ENCODE results near the gene GSG1.

GSG1 gene

GRCh38 chr12:13117029-13117428 lies 13.6 kb upstream of the GSG1 start:
- DNase-seq, result no peak

DNA sequence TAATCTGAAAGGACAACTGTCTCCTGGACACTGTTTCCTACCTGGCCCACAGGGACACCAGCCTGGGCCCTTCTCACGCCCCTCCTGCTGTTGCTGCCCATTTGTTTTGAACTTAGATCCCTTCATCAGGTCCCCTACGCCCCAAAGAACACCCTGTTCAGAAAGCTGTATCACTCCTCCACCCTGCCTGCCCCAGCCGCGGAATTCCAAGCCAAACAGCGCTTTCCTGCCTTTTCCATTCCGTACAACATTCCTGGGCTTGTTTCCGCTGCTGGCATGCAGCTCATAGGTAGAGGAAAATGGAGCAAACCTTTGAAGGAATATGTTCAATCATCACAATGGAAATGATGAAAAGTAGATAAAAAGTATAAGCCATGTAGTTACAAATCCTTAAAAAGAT lies 12.8 kb upstream of the GSG1 start:
- DNase-seq, result no peak

- no peak for DNase-seq
Measured at GRCh38 chr12:13114251-13115052, 11.0 kb upstream of the GSG1 start.

GRCh38 chr12:13112968-13113367 lies 9.5 kb upstream of the GSG1 start:
- no peak for DNase-seq

DNA sequence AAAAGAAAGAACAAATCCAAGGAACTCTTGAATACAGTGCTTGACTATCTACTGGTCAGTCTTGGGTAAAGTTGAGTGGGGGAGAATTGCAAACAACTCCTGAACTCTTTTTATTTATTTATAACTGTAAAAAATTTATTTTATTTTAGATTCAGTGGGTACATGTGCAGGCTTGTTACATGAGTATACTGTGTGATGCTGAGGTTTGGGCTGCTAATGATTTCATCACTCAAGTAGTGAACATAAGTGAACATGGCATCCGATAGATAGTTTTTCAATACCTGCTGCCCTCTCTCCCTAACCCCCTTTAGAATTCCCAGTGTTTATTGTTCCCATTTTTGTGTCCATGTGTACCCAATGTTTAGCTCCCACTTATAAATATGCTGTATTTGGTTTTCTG lies 3.2 kb upstream of the GSG1 start:
- no peak for DNase-seq

DNA sequence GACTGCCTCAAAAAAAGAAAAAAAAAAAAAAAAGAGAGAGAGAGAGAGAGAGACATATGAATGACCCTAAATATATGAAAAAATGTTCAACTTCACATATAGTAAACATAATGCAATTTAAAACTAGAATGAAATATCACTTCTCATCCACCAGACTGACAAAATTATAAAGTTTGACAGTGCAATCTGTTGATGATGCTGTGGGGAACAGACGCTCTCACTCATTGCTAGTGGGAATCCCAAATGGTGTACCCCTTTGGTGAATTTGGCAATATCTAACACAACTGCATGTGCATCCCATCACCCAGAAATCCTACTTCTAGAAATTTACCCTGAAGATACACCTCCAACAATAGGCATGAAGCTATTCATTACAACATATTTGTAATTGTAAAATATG lies 2.3 kb upstream of the GSG1 start:
- no peak for DNase-seq

GRCh38 chr12:13104409-13104808 lies 942 bp upstream of the GSG1 start:
- no peak for DNase-seq

- DNase-seq, result peak; percentile 12
Measured at GRCh38 chr12:13102461-13103195, 839 bp downstream of the GSG1 start.

GRCh38 chr12:13101821-13102375 lies 1.6 kb downstream of the GSG1 start:
- peak; percentile 62 for DNase-seq

DNA sequence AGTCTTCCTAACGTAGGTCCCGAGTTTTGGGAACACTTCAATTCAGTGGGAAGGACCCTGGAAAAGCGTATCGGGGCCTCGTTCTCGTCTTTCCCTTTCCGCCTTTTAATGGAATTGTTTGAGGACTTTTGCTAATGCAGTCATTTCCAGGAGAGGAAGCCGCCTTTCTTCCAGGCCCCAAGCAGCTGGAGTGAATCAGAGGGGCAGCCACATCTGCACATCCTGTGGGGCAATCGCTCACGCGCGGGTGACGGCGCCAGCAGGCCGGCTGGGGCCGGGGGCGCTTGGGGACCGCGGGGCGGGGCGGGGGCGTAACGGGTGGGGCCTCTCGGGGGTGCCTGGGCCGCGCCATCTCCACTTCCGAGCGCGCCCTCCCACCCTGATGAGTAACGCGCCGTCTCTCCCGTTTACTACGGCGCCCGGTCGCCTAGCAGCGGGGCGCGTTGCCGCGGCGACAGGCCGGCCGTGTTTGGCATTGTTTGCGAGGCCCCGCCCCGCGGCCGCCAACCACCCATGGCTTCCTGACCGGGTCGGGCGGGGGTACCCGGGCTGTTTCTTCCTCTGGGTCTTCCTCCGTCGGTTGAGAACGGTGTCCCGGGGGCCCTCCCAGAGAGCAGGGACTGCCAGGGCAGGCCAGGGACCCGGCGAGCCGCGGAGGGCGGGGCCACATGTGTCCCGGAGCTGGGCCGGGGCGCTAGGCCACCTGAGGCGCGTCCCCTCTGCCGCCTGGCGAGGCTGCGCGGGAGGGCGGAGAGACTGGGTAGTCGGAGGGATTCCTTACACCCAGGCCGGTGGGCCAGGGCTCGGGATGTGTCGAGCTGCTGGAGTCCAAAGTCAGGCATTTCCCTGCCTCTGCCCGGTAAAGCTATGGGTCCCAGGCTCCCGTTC lies 2.3 kb downstream of the GSG1 start:
- DNase-seq, result peak; percentile 94

DNA sequence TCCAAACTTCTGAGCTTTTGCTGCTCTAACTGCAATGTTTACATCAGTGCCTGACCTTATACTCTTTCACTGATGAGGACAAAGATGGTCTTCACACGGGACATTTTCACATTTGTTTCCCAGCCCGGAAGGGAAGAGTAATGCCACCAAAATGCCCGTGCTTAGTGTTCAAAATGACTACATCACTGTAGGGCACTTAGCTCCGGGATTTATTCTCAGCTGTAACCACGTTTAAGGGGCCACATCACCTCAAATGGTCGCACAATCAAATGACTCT lies 2.9 kb downstream of the GSG1 start:
- peak; percentile 15 for DNase-seq

DNA sequence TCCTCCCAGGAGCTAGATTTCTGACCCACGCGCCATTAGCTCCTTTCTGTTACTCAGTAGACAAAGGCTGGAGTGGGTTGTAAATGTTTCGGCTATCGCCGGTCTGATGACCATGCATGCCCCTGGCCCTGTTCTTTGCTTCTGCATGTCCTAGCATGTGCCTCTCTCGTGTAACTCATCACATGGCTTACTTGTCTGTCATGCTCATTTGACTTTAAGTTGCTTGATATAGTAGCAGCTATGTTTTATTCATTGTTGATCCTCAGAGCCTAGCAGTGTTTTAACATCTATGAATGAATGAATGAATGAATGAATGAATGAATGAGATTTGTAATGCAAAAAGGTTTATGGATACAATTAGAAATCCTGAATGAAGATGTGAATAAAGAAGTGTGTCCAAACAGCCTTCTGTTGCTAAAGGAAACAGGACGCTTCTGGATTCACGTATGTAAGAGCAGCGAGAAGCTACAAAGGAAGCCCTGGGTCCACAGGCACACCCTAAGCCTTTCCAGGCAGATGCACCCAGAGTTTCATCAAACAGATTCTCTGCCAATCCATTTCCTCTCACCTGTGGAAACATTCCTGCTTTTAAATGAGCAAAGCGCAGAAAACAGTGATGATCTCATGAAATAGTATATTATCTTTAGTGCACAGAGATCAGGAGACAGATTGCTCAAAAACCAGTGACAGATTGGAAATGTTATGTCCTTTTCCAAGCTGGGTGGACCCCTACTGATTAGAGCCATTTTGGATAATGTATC lies 3.4 kb downstream of the GSG1 start:
- DNase-seq, result no peak

- DNase-seq, result no peak
Measured at GRCh38 chr12:13099066-13099843, 4.2 kb downstream of the GSG1 start.

GRCh38 chr12:13097491-13098011 lies 5.9 kb downstream of the GSG1 start:
- DNase-seq, result no peak

DNA sequence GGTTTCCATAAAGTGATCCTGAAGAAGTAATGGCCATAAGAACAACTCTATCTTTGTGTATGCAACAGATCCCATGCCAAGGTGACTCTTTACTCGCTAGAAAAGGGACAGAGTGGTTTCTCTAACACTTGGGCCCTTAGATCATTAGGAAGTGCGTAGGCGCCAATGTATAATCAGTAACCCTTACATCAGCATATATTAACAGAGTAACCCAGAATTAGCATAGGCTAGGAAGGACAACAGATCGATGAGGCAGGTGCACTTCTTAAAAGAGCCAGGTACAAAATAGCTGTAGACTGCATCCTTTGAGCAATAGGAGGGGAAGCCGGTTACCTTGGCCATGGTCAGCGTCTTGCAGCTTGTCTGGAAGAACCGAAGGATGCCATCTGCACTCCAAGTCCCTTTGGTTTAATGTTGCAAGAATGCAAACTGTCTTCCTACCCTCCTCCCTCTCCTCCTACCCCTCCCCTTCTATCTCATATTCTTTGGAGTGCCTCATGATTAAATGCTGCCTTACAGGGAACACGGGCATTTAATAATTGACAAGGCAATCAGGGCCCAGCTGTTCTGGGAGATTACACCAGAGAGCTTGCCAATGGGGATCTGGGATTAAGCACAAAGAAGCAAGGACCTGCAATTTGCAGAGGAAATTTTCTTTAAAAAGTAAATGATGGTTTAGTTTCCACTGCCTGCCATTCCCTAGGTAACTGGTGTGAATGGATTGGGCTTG lies 8.0 kb downstream of the GSG1 start:
- no peak for DNase-seq

- peak; percentile 36 for DNase-seq
Measured at GRCh38 chr12:13094367-13094766, 9.1 kb downstream of the GSG1 start.

DNA sequence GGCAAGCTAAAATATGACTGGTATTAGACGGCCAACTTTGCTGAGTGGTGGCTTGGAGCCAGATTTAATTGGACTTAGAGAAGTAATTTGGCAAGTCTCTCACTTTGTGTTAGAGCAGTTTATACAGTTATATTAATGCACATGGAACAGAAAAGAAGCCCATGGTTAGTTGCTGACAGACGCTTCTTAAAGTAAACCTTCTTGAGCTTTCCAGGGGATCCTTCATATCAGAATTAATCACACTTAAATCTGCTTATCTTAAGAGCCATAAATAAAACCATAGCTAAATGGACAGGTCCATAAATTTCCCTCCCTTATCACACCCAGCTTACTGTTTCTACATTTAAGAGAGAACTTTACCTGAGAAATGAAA lies 9.6 kb downstream of the GSG1 start:
- no peak for DNase-seq

GRCh38 chr12:13093191-13093847 lies 10.1 kb downstream of the GSG1 start:
- no peak for DNase-seq

DNA sequence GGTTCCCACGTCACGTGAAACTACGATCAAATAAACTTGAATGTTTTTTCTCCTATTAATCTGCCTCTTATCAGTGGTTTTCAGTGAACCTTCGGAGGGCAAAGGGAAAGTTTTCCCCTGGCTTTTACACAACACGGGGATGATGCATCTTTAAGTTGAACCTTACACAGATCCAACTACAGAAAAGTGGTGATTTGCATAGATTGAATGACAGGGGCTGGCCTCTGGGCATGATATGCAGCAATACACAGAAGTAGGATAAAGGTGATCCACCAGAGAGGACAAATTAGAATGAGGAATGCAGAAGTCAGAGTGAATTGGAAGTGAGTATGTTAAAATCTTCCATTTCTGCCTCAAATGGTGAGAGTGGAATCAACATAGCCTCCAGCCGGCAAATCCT lies 11.6 kb downstream of the GSG1 start:
- no peak for DNase-seq

DNA sequence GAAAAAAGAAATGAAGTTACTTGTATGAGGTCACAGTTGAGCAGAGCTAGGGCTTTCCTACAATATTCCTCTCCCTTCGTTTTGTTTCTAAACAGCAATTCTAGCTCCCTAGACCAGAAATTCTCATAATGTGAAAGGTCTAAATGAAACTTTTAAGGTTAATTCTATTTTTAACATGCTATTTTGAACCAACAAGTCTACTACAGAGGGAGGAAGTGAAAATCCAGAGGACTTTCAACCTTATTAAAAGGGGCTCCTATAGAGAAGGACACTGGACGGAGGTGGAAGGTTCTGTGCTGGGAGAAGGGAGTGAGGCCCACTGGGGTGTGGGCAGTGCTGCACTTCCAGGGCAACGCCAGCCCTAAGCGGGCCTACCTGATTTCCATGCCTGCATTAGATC lies 13.4 kb downstream of the GSG1 start:
- no peak for DNase-seq

Data from activated CD4-positive, alpha-beta T cell treated with anti-CD3 and anti-CD28 coated beads, Interleukin-2, Interleukin-6, amounts not matched to agents 100 ng/mL and 50 ng/mL, durations not matched to agents 16 hours and 8 hours (primary cell).